ENCODE data around the gene CELSR1.
A peak's percentile ranks its signal among the peaks of the same experiment; 100 is the strongest.

CELSR1 gene

DNA sequence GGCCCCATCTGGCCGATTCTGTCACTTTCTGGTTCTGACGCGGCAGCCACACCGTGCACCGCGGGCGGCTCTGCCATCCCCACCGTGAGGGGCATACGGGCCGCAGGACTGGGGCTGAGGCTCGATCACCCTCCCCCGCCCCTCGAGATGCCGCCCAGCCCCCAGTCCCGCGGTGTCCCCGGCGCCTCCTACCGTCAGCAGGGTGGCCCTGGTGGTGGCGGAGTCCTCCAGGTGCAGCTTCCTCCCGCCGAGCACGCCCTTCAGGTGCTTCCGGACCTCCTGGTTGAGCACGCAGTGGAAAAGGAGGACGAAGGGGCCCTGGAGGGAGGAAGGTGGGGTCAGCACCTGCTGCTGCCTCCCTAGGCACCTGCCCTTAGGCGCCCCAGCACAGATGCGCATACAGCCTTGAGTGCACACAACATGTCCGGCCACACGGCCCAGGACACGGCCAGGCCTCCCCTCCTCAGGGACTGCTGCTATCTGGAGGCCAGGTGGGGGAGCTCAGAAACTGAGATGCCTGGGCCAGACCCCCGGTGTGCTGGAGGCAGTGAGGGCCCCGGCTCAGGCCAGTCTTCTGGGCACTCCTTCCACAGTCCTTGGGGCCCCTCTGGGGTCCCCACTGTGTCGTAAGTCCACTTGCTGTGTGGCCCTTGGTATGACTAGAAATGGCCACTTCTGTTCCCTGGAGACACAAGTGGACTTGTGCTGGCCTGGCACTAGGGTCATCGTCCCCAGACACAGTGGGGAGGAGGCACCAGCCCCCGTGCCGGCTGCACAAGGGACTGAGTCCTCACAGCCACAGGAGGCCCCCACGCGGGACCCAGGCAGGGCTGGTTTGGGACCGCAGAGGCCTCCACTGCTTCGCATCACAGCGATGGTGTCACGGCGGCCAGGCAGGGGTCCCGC lies 170.4 kb downstream of the CELSR1 start:
- DNase-seq (ENCODE audit: low read depth in 3 of 3), result no peak

DNA sequence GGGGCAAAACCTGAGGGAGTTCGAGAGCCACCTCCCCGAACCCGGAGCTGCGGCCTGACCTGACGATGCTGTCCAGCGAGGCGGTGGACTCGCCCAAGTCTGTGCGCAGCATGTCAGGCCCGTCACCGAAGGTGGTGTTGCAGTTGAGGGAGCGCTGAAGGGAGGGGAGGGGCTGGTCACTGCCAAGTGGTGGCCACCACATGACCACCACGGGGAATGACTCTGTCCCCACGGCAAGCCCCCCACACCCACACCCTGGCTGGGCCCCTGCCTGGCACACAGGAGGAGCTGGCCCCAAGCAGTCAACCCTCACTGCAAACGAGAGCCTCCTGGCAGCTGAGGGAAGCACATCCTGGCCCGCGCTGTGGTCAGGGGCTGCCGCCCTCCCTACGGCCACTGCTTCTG lies 171.1 kb downstream of the CELSR1 start:
- DNase-seq (ENCODE audit: low read depth in 3 of 3), result no peak

DNA sequence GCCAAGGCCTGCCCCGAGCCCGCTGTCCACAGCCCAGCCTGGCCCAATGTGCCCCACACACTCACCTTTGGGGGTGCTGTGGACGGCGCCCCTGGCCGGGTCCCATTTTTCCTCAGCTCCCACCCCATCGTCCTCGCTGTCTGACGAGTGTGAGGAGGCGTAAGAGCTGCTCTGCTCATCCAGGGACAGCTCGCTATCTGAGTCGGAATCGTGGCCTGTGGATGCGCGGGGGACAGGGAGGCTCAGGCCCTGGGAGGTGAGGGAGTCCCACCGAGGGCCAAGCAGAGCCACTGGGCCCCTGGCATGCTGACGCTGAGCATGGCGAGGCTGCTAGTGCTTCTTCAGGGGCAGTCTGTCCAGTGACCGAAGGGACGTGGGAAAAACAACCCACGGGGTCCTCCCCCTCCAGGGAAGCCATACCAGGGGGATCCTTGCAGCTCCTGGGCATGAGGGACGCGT lies 172.2 kb downstream of the CELSR1 start:
- no peak for DNase-seq (ENCODE audit: low read depth in 3 of 3)

DNA sequence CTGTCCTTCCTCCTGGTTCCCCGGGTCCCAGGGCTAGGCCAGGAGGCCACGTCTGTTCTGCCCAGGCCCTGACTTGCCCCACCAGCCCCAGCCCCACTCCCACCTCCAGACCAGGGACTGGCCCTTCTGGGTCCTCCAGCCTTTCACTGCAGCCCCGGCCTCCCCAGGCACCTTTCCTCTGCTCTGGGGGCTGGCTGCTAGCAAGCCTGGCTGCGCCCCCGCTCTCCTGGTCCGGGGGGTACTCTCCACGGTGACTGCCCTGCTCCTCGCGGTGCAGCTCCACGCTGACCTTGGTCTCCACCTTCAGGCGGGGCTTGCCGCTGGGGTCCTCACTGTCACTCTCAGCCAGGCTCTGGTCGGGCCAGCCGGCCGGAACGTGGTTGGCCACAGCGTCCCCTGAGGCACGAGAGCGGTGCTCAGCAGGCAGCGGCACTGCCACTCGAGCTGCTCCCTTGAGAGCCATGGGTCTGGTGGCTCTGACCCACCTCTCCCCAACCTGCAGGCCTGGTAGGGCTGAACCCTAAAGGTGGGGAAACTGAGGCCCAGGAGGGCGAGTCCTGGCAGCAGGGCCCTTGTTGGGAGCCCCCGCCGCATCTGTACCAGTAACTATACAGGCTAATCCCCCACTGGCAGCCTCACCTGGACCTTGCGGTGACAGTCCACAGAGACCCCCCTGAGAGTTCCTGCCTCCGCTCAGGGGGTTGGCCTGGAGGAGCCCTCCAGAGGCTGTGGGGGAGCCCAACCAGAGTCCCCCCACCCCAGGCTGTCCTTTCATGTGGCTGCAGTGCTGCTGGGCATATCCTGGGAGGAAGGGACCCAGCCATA lies 172.9 kb downstream of the CELSR1 start:
- DNase-seq (ENCODE audit: low read depth in 3 of 3), result no peak

DNA sequence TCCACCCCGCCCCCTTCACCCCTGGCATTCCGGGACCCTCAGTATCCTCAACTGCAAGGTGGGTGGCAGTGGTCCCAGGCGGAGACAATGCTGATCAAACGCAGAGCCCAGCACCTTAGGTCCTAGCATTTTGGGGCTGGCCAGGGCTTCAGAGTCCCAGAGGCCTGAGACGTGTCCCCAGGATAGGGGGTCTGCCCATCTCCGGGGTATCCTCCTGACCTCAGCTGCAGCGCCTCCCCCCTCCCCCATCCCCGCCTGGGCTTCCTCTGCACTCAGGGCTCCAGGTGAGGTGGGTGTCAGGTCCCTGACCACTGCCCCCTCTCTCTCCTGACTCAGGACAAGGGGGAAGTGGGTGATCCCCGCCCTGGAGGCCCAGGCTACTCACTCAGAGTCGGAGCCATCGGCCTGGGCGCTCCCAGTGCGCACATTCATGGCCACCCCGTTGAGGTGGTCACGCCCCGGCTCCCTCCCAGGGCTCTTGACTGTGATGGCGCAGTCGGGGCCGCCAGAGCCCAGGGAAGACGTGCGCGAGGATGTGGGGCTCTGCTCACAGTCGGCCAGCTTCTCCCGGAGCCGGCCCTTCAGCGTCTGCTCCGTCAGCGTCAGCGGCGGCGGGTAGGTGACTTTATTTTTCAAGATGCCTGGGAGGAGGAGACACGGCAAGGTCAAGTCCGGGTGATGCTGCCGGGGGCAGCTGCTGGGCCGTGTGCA lies 173.7 kb downstream of the CELSR1 start:
- DNase-seq (ENCODE audit: low read depth in 3 of 3), result no peak

DNA sequence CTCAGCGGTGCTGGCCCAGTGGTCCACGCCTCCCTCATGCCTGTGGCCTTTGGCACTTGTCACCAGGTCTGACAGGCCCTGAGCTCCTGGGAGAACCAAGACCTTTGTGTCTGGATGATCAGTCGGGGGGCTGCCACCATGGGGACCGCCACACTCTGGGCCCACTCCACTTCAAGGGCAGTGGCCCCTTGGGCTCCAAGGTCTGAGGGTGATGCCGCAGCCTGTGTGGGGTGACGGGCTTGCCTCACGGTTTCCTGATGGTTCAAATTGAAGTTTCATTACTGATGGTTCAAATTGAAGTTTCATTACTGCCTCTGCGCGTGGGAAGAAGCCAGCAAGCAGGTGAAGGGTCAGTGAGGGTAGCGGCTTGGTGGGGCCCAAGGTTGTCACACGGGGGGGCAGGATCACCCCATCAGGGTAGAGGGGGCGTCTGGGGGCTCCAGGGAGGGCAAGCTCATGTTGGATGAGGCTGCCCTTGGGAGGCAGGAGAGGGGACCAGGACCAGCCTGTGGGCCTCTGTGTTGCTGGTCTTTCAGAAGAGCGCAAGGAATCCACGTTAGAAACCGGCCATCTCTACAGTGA lies 174.4 kb downstream of the CELSR1 start:
- no peak for DNase-seq (ENCODE audit: low read depth in 3 of 3)

DNA sequence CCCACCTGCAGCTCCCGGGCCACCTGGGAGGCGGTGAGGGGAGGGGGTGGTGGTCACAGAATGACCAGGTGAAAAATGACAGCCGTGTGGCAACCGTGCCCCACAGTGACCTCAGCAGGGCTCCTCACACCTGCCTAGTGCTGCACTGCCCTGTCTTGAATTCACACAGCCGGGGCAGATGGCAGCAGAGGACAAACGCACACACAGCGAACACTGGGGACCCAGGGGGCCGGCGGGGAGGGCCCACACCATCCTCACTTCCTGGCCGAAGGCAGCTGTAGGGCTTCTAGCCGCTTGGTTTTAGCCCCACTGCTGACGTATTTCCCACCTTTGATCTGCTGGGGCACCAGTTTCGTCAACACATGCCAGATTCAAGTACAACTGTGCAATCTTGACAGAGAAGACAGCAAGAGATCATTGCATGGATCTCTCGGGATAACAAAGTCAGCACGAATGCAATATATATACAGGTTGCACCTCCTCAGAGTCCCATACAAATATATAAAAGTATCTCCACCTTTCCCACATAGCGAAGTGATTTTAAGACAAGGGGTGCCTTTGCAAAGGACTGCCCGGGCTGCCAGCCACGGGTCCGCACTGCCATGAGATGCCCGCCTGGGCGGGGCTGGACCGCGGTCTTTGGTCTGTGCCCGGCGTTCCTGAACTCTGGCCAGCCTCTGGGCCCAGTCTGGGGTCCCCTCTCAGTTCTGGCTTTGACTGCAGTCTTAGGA lies 175.1 kb downstream of the CELSR1 start:
- DNase-seq (ENCODE audit: low read depth in 3 of 3), result no peak

DNA sequence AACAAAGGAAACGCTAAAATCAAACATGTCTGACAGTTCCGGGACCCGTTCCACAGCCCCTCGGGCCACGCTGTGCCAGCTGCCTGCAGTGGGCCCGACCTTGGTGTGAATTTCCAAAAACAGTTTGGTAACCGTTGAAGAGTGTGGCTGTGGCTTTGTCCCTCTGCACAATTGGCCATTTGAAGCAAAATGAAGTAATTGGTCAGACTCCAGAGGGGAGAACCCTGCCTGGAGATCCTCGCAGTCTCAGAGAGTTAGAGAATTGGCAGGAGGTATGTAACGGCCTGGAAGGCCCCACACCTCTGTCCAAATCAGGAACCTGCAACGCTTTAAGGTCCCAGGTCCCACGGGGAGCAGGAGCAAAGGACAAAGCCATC lies 175.6 kb downstream of the CELSR1 start:
- no peak for DNase-seq (ENCODE audit: low read depth in 3 of 3)

DNA sequence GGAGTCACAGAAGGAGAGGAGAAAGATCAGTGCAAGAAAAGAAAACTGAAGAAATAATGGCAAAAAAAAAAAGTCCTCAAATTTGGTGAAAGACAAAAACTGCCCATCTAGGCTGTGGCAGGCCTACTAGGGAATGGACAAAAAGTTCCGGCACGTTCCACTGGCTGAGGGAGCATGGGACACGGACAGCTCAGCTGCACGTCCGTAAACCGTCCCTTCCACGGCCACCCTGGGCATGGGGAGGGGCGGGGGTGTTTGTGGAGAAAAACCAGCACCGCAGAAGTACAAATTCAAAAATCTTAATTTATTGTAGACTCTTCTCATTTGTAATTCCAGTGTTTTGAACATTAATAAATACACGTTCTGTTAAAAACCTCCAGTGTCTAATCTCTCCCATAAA lies 176.5 kb downstream of the CELSR1 start:
- DNase-seq (ENCODE audit: low read depth in 3 of 3), result no peak

DNA sequence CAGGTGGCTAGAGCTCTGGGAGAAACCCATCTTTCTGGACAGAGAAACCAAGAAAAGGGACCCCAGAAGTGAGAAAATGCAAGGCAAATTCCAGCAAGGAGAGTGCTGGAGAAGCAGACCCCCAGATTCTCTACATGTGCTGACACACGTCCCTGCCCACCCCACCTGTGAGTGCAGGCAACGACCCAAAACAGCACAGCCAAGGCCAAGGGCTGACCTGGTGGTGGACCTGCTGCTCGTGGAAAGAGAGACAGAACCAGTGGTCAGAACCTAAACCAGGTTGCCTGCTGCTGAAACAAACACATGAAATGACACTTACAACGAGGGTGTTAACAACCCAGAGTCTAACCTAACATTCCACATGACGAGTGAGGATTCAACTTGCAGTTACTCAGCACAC lies 177.3 kb downstream of the CELSR1 start:
- DNase-seq (ENCODE audit: low read depth in 3 of 3), result no peak

DNA sequence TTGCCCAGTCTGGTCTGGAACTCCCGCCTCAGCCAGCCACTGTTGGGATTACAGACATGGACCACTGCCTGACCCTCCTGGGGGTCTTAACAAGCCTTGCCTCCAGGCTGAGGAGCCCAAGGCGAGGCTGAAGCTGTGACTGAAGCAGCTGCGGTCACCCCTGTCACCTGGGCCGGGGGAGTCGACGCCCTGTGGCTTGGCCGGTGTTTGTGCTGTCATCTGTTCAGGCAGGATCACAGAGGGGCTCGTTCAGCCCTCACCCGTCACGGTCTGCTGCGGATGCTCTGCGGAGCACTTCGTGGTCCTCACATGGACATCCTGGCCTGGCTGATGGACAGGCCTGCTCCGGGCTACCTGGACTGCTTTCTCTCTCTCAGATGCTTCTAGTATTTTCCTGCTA lies 178.1 kb downstream of the CELSR1 start:
- DNase-seq (ENCODE audit: low read depth in 3 of 3), result no peak

DNA sequence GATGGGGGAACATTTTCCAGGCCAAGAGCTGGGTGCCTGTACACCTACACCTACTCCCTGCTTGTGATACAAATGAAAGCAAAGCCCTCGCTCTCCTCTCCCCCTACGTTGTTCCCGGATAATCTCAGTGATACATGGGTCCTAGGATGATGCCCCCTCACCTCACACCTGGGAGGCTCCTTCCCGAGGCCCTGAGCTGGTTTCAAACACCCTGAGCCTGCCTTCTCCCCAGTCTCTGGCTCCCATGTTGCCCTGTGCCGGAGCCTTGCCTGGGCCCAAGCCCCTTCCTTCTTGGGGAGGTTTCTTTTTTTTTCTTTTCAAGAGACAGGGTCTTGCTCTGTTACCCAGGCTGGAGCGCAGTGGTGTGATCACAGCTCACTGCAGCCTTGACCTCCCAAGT lies 178.7 kb downstream of the CELSR1 start:
- no peak for DNase-seq (ENCODE audit: low read depth in 3 of 3)

DNA sequence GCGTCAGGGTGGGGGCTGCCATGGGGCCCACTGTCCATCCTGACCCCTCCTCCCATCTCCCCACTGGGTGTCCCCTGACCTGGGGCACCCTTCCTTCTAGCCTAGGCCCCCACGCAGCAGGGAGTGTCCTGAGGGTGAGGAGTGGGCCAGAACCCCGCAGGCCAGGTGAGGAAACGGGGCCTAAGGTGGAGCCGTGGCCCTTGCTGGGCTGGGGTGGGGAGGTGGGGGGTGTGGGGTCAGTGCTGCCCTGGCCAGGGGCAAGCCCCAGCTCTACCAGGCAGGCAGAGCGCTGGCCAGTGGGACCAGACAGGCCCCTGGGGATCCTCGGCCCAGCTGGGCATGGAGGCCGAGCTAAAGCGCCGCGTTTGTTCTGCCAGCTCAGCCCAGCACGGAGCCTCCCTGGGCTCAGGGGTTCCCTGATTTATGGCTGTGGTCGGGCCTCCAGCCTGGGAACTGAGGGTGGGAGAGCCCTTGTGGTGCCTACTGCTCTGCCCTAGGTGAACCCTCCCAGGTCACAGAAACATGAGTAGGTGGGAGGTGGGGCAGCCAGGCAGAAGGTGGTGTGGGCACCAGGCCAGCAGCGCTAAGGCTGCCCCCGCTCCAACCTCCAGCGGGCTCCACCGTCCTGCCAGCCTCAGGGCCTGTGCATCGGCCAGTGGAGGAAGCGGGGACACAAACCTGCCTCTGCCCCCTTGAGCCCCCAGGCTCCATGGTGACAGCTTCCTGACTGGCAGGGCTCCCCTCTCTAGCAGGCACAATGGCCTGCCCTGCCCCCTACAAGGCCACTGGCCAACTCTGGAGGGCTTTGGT lies 179.5 kb downstream of the CELSR1 start:
- no peak for DNase-seq (ENCODE audit: low read depth in 3 of 3)

DNA sequence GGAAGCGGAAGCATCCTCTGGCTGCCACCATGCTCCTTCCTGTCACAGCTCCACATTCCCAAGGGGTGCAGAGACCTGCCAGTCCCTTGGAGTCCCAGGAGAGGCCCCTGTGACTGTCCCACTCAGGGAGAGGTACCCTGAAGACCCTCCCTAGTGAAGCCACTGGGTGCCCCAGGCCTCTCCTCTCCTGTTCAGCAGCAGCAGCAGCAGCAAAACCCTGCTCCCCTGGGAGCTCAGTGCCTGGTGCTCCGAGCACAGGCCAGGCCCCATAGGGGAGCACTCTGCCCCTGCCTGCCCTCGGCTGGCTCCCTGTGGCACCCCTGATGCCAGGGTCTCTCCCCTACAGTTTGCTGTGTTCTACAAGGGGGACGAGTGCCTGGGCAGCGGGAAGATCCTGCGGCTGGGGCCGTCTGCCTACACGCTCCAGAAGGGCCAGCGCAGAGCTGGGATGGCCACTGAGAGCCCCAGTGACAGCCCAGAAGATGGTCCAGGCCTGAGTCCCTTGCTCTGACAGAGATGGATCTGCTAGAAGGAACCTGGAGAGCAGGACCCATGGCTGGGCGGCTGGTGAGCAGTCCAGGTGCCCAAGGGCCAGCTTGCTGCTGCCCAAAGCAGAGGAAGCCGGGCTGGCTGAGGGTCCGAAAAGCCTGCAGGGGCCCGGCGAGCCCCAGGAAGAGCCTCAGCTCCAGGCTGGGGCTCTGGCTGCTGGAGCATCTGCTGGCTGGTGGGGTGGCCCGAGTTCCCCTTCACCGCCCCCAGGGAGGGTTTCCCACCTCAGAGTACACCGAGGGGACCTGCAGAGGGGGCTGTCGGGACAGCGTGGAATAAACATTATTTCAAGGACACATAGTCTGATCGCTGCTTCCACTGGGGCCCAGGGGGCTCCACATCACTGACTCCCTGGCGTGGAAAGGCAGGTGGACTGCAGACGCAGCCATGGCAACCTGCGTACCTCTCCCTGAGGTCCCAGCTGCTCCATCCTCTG lies 180.6 kb downstream of the CELSR1 start:
- DNase-seq (ENCODE audit: low read depth in 3 of 3), result no peak

DNA sequence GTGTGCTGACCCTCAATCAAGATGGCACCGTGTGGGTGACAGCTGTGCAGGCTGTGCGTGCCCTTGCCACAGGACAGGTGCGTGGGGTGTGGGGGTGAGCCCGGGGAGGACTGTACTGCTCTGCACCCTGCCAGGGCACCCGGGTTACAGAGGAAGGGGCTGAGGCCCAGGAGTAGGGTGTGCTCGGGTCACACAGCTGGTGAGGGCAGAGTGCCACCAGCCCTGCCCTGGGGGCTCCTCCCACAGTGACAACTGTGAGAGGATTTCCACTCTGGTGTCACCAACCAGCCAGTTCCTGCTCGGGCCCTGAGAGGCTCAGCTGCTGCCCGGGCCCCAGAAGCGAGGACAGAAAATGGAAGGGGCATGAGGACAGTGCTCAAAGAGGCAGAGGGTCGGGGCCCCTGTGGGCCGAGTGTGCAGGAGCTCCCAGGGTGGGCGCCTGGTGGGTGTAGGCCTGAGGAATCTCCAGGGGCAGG lies 181.4 kb downstream of the CELSR1 start:
- no peak for DNase-seq (ENCODE audit: low read depth in 3 of 3)

DNA sequence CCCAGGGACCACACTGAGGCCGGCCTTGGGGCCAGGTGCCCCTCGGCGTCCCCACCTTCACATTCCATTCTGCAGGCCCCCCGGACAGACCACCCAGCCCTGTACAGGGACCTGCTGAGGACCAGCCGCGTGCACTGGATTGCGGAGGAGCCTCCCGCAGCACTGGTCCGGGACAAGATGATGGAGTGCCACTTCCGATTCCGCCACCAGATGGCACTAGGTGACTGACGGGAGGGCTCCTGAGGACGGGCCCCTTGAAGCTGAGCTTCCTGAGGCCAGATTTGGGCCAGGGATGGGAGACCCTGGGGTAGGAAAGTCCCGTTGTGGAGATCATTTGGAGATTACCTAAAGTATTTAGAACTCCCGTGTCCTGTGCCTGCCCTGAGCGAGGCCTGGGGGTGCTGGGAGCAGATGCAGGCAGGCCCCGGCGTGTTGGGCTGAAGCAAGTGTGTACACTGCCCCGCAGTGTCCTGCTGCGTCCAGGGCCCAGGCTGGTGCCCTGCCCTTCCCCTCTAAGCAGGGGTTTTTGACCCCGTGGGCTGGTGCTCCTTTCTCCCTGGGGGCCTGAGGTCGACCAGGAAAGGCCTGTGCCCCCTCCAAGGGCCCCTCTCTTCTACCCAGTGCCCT lies 181.9 kb downstream of the CELSR1 start:
- DNase-seq (ENCODE audit: low read depth in 3 of 3), result peak; percentile 27 to 33 (median 27)

DNA sequence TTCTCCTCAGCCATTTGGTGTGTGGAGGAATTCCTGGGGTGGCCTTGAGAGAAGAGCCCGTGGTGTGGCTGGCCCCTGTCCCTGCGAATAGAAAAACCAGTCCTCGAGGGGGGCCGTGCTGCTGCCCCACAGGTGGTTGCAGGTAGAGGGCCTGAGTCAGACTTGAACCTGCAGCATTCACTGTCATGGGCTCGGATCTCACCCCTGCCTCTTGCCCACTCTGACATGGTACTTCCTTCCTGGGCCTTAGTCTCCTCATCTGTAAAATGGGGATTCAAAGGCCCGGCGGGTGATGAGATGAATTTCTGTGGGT lies 182.5 kb downstream of the CELSR1 start:
- no peak for DNase-seq (ENCODE audit: low read depth in 3 of 3)

DNA sequence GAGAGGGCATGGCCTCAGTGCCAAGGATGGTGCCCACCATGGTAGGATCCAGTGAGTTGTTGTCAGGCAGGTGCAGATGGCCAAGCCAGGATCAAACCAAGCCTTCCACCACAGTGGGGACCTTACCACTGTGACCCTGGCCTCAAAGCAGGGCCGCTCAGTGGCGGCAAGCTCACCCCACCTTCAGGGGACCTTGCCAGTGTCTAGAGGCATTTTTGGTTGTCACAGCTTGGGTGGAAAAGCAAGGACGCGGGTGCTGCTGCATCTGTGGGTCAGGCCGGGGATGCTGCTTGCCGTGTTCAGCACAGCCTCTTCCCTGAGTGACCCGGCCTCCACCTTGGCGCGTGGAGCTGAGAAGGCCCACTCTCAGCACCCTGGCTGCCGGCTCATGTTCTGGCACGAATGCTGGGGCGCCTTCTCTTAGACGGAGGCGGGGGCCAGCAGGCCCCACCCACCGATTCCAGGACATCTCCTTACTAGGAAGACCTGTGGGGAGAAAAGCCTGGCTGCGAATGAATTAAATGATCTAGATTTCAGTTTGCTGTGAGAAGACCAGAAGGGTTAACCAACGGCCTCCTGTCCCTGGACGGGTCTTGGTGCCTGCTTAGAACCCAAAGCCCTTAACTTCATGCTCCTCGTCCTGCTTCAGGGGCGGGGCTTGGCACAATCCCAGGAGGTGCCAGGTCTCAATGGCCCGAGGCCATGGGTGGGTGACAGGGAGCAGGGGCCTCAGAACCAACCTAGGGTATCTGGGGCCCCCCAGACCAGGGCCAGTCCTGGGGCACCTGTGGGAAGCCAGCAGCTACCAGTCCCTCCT lies 183.0 kb downstream of the CELSR1 start:
- no peak for DNase-seq (ENCODE audit: low read depth in 3 of 3)
